Adipose tissue (tissue), 3 donors: ENCODE data around the gene TFR2. TPM values are rescaled to one million over a fixed set of nuclear protein-coding genes. Genes with fewer than 3 reads are reported as not detected.
"Not testable (repeated sequence)": the region's sequence is repeated elsewhere in the genome, so short reads cannot be mapped to it uniquely, and the experiment has no call there.

Experiments used
- H3K27ac ChIP-seq: one replicate; pipeline ENCODE4 v1.5.1; 2013; ENCODE audit warnings: low read depth, low read length
- WGBS, 3 donors: extraction: QIAGEN DNeasy Blood & Tissue Kit; methylation state at CpG; one replicate each; pipeline ENCODE4 v1.1.7; 2013; 5-methylcytosine and 5-hydroxymethylcytosine counted together
- polyA plus RNA-seq, 3 donors: library from polyadenylated mRNA; stranded (reverse); fragments of 200-250 nt; gene quantifications; one replicate each; pipeline ENCODE4 v1.2.3, GENCODE V29; 2013
- donor health status: healthy with polysubstance abuse.
- donor health status: Bipolar disorder and iron deficiency.
- donor health status: healthy.

TFR2 gene
- polyA plus RNA-seq, 3 donors: 0.22 to 1.5 (median 0.48) TPM

DNA sequence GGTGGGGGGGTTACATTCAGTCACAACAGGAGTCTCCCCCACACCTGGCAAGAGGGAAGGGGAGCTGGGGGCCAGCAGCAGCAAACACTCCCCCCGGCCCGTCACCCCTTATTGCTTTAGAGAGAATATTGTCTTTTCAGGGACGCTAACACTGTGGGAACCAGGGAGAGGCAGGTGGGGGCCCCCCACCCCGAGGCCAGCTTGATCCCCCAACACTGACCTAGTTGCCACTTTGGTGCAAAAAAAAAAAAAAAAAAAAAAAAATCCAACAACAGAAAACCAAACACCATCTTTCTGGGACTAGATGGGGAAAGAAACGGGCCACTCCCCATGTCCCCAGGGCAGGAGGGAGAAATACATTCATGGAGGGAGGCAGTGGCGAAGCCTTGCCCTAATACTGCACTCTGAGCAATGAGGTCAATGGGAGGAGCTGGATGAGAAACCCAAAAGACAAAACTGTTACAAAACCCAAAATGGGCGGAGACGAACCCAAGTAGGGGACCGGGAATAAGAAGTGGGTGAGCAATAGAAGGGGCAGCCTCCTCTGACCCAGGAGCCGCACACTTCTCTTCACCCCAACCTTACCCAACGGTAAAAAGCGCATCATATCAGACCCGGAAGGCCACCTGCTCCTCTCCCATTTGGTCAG lies 38.7 kb upstream of the TFR2 start:
- WGBS, 3 donors: 50 to 75% (median 58%) methylated on average over 13 of the region's 13 CpGs
- H3K27ac ChIP-seq: no peak overlapping the region

DNA sequence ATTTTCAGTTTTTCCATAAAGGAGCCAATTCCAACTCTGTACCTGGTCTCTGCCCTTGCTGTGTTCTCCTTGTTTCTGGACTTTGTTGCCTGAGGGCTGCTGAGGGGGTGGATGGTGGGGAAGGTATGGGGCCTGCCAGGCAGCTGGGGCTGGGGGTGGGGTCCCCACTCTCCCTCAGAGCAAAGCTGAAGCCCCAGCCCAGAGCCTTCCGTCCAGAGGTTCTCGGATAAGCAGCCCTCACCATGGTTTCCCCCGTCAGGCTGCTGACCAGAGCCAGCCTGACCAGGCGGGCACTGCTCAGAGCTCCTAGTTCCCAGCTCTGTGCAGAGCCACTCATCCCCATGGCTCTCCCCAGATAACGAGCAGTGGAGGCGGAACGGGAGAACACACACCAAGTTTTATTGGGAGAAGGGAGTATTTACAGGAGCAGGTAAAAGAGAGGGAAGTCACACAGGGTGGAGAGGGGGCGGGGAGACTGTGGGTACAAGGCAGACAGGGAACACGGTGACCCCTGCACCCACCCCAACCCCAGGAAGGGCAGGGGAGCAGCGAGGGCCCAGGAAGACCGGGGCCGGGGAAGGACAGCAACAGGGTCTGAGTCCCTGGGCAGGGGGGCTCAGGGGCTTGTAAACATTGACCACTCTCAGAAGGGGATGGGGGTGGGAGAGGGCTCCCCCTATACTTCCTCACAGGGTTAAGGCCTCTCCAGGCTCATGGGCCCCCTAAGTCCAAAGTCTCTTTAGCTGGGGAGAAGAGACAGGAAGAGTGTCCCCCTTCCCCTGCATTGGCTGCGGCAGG lies 38.0 kb upstream of the TFR2 start:
- no peak overlapping the region for H3K27ac ChIP-seq
- WGBS, 3 donors: 71 to 81% (median 79%) methylated on average over 12 to 13 of the region's 13 CpGs

DNA sequence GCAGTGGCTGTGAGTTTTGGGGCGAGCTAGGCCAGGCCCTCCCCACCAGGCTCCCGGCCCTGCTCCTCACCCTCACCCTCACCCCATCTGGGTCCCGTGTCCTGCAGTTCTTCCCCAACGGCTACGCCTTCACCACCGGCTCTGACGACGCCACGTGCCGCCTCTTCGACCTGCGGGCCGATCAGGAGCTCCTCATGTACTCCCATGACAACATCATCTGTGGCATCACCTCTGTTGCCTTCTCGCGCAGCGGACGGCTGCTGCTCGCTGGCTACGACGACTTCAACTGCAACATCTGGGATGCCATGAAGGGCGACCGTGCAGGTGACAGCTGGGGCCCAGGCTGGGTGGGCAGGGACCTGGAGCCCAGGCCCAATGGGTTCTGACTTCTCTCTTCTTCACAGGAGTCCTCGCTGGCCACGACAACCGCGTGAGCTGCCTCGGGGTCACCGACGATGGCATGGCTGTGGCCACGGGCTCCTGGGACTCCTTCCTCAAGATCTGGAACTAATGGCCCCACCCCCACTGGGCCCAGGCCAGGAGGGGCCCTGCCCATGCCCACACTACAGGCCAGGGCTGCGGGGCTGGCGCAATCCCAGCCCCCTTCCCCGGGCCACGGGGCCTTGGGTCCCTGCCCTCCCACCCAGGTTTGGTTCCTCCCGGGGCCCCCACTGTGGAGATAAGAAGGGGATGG lies 37.1 kb upstream of the TFR2 start:
- 75 to 76% (median 75%) methylated on average over 35 of the region's 35 CpGs for WGBS, 3 donors
- no peak overlapping the region for H3K27ac ChIP-seq

DNA sequence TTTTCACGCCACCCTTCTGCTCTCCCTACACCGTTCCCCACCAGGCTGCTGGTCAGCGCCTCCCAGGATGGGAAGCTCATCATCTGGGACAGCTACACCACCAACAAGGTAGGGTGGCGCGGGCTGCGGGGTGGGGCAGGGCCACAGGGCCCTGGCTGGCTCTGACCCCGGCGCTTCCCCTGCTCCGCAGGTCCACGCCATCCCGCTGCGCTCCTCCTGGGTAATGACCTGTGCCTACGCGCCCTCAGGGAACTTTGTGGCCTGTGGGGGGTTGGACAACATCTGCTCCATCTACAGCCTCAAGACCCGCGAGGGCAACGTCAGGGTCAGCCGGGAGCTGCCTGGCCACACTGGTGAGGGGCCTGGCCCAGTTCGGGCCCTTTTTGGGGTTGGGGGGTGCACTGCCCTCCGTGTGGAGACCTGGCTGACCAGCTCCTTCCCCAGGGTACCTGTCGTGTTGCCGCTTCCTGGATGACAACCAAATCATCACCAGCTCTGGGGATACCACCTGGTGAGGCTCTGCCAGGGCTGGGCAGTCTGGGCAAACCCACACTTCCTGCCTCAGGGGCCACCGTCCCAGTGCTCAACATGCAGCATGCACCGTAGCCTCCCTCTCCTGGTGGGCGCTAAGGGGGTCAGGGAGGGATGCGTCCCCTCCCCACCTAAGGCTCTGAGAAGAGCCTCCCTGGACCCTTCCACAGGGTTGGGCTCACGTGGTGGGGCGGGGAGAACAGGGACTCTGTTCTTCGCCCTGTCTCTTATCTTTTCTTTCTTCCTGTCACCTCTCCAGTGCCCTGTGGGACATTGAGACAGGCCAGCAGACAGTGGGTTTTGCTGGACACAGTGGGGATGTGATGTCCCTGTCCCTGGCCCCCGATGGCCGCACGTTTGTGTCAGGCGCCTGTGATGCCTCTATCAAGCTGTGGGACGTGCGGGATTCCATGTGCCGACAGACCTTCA lies 36.2 kb upstream of the TFR2 start:
- 88 to 91% (median 90%) methylated on average over 33 to 36 of the region's 36 CpGs for WGBS, 3 donors
- no peak overlapping the region for H3K27ac ChIP-seq

DNA sequence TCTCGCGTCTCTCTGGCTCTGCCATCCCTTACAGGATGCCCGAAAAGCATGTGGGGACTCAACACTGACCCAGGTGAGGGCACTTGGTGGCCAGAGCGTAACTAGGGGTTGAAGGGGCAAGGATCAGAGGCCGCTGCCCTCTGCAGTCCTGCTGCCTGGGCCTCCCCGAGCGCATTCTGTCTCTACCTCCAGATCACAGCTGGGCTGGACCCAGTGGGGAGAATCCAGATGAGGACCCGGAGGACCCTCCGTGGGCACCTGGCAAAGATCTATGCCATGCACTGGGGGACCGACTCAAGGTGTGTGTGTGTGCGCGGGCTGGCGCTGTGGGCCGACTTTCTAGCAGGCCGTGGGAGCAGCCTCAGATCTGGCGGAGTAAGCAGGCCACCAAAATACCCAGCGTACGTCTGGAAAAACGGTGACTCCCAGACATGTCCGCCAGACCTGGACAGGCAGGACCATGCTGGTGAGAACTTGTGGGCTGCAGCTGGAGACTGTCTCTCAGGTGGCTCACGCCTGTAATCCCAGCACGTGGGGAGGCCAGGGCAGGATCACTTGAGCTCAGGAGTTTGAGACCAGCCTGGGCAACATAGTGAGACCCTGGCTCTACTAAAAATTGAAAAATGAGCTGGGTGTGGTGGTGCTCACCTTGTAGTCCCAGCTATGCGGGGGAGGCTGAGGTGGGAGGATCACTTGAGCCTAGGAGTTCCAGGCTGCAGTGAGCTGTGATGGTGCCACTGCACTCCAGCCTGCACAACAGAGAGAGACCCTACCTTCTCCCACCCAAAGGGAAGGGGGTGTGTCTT lies 35.4 kb upstream of the TFR2 start:
- H3K27ac ChIP-seq: peak overlapping the region; percentile 40
- WGBS, 3 donors: 81 to 85% (median 81%) methylated on average over 23 of the region's 23 CpGs

DNA sequence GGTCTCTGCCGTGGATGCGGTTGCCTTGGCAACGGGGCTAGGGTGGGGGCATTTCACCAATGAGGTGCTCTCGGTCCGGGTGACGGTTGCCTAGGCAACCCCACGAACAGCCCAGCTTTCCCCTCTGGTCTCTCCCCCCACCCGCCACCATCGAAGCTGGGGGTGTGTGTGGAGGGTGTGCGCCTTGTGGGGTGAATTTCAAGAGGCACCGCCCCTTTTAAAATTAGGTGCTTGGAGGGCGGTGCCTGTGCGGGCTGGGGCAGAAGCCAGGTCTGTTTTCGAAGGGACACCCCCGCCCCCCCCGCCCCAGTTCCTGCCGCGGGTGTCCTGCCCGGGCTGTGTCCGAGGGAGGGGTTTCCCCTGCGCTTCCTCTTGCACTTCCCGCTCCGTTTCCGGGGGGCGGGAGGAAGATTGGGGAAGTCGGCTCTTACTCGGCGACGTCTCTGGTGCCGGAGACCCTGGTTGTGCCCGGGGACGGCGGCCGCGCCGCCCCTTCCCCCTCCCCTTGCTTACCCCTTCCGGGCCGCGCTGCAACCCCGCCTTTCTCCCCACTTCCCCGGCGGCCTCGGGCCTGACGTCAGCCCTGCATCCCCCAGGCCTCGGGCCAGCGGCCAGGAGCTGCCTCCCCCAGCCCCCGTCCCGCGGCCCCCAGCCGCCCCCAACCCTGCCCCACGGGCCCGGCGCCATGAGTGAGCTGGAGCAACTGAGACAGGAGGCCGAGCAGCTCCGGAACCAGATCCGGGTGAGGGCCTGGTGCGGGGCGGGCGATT lies 34.4 kb upstream of the TFR2 start:
- WGBS, 3 donors: 1 to 6% (median 2%) methylated on average over 39 to 59 of the region's 59 CpGs

DNA sequence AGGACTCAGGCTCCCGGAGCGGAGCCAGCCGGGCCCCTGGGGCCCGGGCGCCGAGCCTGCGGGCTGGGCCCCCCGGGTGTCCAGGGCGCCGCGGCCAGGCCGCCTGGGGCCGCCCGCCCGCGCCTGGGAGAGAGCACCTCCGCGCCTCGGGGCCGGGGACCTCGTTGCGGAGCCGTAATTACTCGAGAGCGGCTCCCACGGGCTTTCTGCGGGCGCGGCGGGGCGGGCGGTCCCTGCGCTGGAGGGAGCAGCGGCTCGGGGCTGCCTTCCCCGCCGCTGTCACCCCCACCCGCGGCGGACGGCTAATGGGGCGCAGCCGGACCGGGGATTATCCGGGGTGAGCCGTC lies 33.7 kb upstream of the TFR2 start:
- WGBS, 3 donors: 0% methylated on average over 37 to 46 of the region's 46 CpGs
- H3K27ac ChIP-seq: peak overlapping the region; percentile 96

More for the DNA sequence above, 34.4 kb upstream of the TFR2 start:
- H3K27ac ChIP-seq: peak overlapping the region; percentile 96

DNA sequence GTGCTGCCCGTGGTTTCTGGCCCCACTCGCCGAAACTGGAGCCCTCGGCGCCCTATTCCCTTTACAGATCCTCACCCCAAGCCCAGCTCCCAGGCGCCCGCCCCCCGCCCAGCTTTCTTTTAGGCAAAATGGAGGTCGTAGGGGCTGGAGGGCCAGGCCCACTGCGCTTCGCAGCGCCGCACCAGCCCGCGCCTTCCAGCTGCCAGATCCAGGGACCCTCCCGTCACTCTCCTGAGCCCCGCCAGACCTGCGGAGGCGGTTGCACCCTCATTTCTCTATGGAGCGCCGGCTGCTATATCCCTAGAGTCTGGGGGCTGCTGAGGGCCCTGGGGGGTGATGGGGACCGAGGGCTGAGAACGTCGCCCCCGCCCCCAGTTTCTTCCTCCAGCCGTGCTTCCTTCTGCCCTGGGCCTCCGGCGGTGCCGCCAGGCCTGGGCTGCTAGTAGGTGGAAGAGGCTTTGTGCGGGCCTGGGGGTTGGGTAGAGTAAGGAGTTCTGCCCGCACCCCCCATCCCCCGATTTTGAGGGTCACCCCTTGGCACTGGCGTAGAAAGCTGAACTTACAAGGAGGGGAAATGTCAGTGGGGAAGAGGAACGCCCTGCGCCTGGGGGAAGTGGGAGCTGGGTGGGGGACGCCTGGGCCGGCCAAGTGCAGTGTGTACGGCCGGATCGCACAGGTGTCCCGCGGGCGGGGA lies 33.2 kb upstream of the TFR2 start:
- WGBS, 3 donors: 0% methylated on average over 38 to 43 of the region's 43 CpGs
- H3K27ac ChIP-seq: peak overlapping the region; percentile 96

DNA sequence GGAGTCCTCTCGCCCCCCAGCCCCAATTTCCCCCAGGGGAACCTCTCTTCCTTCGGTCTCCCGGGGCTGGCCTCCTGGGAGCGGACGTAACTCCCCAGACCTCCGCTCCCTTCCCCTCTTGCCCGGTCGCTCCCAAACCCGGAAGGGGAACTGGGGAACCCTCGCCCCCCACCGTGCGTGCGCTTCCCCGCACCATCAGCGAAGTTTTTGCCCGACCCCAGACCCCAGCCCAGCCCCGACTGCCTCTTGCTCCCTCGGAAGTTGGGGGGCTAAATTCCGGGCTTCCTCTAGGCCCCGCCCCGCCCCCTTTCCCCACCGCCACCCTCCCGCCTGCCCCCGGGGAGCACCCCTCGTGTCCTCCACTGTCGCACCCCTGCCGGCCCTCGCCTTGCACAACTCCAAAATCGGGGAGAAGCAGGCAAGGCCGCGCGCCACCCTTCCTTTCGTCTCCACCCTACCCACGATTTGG lies 32.6 kb upstream of the TFR2 start:
- WGBS, 3 donors: 1% methylated on average over 32 to 34 of the region's 34 CpGs

DNA sequence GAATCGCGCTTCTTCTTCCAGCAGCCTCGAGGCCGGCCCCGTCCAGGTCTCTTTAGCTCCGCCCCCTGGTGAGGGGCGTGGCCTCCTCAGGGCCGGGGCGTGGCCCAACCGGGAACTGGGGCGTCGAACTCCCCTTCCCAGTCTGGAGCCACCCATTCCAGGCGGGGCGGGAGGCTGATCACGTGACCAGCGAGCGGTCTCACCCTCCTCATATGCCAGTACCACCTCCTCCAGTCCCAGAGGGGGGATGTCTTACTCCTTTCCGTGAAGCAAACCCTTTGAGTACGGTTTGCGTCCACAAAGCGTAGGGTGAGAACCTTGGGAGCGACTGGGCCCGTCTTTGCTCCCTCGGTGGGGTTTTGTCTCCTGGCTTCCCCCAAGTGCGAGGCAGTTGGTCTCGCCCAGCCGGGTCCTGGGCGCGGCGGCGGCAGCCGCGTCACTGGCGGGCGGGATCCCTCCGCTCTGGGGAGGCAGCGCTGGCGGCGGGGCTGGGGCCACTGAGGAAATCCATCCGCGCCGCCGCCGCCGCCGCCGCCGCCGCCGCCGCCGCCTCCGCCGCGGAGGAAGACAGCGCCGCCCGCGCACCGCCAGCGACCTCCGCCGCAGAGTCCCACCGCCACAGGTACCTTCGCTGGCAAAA lies 32.1 kb upstream of the TFR2 start, which contains the start of gene GNB2:
GNB2 (plus strand) TSS at position 439 of the 640 bp plus-strand sequence. CDS start 2,526 bp downstream, outside the sequence.
- H3K27ac ChIP-seq: peak within 1 kb of the TSS; percentile 96
- WGBS, 3 donors: 0% methylated on average over 42 to 65 of the region's 65 CpGs

More for the DNA sequence above, 32.6 kb upstream of the TFR2 start:
- H3K27ac ChIP-seq: peak overlapping the region; percentile 96

DNA sequence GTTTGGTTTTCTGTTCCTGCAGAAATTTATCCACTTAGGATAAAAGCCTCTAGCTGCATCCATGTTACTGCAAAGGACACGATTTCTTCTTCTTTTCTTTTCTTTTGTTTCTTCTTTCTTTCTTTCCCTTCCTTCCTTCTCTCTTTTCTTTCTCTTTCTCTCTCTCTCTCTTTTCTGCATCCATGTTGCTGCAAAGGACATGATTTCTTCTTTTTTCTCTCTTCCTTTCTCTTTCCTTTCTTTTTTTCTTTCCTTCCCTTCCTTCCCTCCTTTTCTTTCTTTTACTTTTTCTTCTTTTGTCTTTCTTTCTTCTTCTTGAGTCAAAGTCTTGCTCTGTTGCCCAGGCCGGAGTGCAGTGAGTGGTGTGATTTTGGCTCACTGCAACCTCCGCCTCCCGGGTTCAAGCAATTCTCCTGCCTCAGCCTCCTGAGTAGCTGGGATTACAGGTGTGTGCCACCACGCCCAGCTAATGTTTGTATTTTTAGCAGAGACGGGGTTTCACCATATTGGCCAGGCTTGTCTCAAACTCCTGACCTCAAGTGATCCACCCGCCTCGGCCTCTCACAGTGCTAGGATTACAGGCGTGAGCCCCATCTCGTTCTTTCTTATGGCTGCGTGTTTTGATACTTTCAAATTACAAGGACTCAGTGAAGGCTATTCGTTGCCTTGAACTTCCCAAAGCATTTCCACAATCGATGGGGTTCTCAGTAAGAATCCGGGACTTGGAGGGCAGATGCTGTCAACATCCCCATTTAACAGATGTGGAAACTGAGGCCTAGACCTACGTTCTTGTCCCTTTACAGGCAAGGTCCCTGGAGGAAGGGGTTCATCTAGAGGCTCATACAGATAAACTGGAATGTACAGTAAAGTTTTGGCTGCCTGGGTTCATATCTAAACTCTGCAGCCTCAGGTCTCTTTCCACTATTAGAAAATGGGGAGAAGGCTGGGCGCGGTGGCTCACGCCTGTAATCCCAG lies 30.3 kb upstream of the TFR2 start:
- 92 to 94% (median 93%) methylated on average over 18 of the region's 18 CpGs for WGBS, 3 donors

DNA sequence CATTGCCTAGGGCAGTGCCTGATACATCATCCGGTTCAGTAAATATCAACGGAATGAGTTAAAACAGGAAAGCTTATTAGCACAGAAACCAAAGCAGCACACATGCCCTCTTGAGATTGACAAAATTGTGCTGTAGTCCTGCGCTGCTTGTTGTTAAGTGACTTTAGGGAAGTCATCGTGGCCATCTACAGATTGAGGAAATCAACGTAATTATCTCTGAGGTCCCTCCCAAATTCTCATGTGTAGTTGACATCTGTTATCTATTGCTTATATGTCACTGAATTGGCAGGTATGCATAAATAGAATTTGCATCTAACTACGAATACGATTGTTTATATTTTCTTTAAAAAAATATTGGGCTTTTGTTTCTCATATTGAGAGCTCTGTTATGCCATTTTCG lies 28.7 kb upstream of the TFR2 start:
- H3K27ac ChIP-seq: no peak overlapping the region
- WGBS, 3 donors: 65 to 68% (median 68%) methylated on average over 8 of the region's 8 CpGs

More for the DNA sequence above, 30.3 kb upstream of the TFR2 start:
- no peak overlapping the region for H3K27ac ChIP-seq

DNA sequence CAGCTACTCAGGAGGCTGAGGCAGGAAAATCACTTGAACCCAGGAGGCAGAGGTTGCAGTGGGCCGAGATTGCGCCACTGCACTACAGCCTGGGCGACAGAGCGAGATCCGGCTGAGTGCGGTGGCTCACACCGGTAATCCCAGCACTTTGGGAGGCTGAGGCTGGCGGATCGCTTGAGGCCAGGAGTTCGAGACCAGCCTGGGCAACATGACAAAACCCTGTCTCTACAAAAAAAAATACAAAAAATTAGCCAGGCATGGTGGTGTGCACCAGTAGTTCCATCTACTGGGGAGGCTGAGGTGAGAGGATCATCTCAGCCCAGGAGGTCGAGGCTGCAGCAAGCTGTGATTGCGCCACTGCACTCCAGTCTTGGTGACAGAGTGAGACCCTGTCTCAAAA lies 27.8 kb upstream of the TFR2 start:
- 94 to 95% (median 94%) methylated on average over 12 of the region's 12 CpGs for WGBS, 3 donors
- H3K27ac ChIP-seq: not testable (repeated sequence)

DNA sequence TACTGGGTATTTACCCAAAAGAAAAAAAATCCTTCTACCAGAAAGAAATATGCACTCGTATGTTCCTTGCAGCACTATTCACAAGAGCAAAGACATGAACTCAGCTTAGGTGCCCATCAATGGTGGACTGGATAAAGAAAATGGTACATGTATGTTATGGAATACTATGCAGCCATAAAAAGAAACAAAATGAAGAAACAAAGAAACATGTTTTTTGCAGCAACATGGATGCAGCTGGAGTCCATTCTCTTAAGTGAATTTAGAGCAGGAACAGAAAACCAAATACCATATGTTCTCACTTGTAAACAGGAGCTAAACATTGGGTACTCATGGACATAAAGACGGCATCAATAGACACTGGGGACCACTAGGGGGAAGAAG lies 26.7 kb upstream of the TFR2 start:
- WGBS, 3 donors: 76 to 97% (median 94%) methylated on average over 2 of the region's 2 CpGs
- H3K27ac ChIP-seq: no peak overlapping the region
